Heart right ventricle (tissue), 16 donors: Measurements from ENCODE around the gene TOP3B. TPM values are rescaled to one million over a fixed set of nuclear protein-coding genes. Genes with fewer than 3 reads are reported as not detected.

Experiments
- ATAC-seq, 8 donors: fragments of 200-7000 bp; cut with Tn5 transposase; one replicate each; pipeline ENCODE4 v1.9.1; 2020; ENCODE audit warnings: mild to moderate bottlenecking in 8 of 8, moderate library complexity in 8 of 8, moderate number of reproducible peaks in 1 of 8
- DNase-seq, 2 donors: peaks; one replicate each; pipeline ENCODE4 v3.0.0-alpha.2; 2020
- H3K27ac ChIP-seq, 10 donors: fragments of 200-600 bp; sonication (generic) in 2 of 10; one replicate each; pipeline versions ENCODE4 v1.5.0 to v1.8.0; 2020 to 2022; ENCODE audit warnings: mild to moderate bottlenecking in 3 of 10
- H3K27me3 ChIP-seq, 7 donors: fragments of 200-600 bp; one replicate each; pipeline ENCODE4 v1.8.0; 2021 to 2022; ENCODE audit warnings: mild to moderate bottlenecking in 2 of 7
- H3K36me3 ChIP-seq, 9 donors: fragments of 200-600 bp; sonication (generic) in 1 of 9; one replicate each; pipeline versions ENCODE4 v1.5.0 to v1.8.0; 2020 to 2022; ENCODE audit warnings: mild to moderate bottlenecking in 2 of 9
- H3K4me1 ChIP-seq, 9 donors: fragments of 200-600 bp; sonication (generic) in 1 of 9; one replicate each; pipeline versions ENCODE4 v1.5.0 to v1.8.0; 2020 to 2022; ENCODE audit warnings: mild to moderate bottlenecking in 4 of 9
- H3K4me3 ChIP-seq, 10 donors: fragments of 200-600 bp; sonication (generic) in 2 of 10; one replicate each; pipeline versions ENCODE4 v1.5.0 to v1.8.0; 2020 to 2022; ENCODE audit warnings: mild to moderate bottlenecking in 7 of 10, moderate library complexity in 2 of 10
- H3K9me3 ChIP-seq, 11 donors: fragments of 200-600 bp in 10 of 11; sonication (generic) in 2 of 11; one replicate each; pipeline versions ENCODE4 v1.5.0 to v1.8.0; 2013 to 2022; ENCODE audit warnings: mild to moderate bottlenecking in 2 of 11, control low read depth in 1 of 11, moderate library complexity in 1 of 11
- WGBS, 2 donors: extraction: QIAGEN DNeasy Blood & Tissue Kit; methylation state at CpG; one replicate each; pipeline ENCODE4 v1.1.7; 2013; ENCODE audit warnings: inconsistent platforms in 1 of 2; 5-methylcytosine and 5-hydroxymethylcytosine counted together
- intact Hi-C, 10 donors: fragments of 100-400 bp; cut with DNase I; formaldehyde crosslinking; loops; one replicate each; pipeline versions ENCODE4 v1.11.1 to v1.14.2; 2022
- polyA plus RNA-seq, 2 donors: library from polyadenylated mRNA; stranded (reverse); fragments of 200-250 nt; gene quantifications; one replicate each; pipeline ENCODE4 v1.2.3, GENCODE V29; 2013
- total RNA-seq, 10 donors: library from RNA; stranded (reverse); fragmentation: NEBNext Ultra II Directional in 3 of 10; extraction: Animal tissue kit (Norgen Biotek cat#: 25700) in 3 of 10; gene quantifications; one replicate each; pipeline versions ENCODE4 v1.2.1 to v1.2.4, GENCODE V29; 2021 to 2023
- TF ChIP-seq, protein P1 (sequence below), 9 donors: fragments of 200-600 bp; sonication (generic) in 2 of 9; IDR thresholded peaks; one replicate each; pipeline versions ENCODE4 v1.5.0 to v1.8.0; 2021 to 2022; ENCODE audit warnings: antibody characterized with exemption in 9 of 9, mild to moderate bottlenecking in 5 of 9, moderate library complexity in 1 of 9
- donor health status: Arrhythmogenic right ventricular cardiomyopathy.
- donor health status: ischemic (EF 13 %, LVEDD 7.1; RV severe dilation, severe dysfunction).
- donor health status: healthy with polysubstance abuse.
- donor health status: DM: no; HTN: yes; CAD: no.
- donor health status: DM: no; HTN: no; CAD: no.
- donor health status: ischemic (EF 25% LVEDD 6.9; RV normal size, moderate dysfunction).
- donor health status: ischemic (EF 25% LVEDD 5.7; RV mildly dilated, moderate dysfunction).
- donor health status: healthy.
- donor health status: DM: yes; HTN: yes; CAD: no.
- donor health status: Ischemic cardiomyopathy.
- donor health status: ischemic (EF 35%, LVEDD 5.7; RV mildly dilated, moderate dysfunction).
- donor health status: nonischemic (EF 11% LVEDD 7.7; RV severe dilation, severe dysfunction).
- donor health status: DM: yes; HTN: yes; CAD: no.
- donor health status: PGD.
- donor health status: ischemic (EF 29% LVEDD 5.4; RV normal size, mild dysfunction).
- donor health status: nonischemic (EF 23%, LVEDD 6.1; RV moderate dilation, normal function).

The TOP3B gene
- total and polyA plus RNA-seq, 12 donors: 7.8 to 20.0 (median 10.8) TPM

DNA sequence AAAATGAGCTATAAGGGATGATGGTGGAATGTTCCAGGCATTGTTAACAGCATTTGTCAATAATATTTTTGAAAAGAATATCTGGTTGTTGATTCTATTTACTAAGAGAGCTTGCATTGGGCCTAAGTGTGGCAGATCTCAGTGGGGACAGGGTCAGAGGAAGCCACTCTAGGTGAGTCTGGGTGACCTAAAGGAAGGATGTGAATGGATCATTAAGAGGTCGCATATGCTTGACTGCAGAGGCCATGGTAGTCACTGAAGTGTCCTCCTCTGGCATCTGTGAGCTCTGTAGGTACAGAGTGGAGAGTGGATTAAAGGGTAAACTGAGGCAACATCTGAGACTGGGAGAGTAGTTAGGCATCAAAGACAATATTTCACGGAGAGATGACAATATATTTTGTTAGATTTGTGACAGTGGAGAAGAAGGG lies 37.9 kb upstream of the TOP3B start:
- H3K27ac ChIP-seq: no peak overlapping the region
- TF ChIP-seq, protein P1, sequence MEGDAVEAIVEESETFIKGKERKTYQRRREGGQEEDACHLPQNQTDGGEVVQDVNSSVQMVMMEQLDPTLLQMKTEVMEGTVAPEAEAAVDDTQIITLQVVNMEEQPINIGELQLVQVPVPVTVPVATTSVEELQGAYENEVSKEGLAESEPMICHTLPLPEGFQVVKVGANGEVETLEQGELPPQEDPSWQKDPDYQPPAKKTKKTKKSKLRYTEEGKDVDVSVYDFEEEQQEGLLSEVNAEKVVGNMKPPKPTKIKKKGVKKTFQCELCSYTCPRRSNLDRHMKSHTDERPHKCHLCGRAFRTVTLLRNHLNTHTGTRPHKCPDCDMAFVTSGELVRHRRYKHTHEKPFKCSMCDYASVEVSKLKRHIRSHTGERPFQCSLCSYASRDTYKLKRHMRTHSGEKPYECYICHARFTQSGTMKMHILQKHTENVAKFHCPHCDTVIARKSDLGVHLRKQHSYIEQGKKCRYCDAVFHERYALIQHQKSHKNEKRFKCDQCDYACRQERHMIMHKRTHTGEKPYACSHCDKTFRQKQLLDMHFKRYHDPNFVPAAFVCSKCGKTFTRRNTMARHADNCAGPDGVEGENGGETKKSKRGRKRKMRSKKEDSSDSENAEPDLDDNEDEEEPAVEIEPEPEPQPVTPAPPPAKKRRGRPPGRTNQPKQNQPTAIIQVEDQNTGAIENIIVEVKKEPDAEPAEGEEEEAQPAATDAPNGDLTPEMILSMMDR (IDR thresholded peaks at IDR 0.05): no peak
- H3K4me3 ChIP-seq: no peak overlapping the region
- DNase-seq: no peak
- peaks cover 0 to 7% (median 0%) of the 10 kb centered on the region in 7 donors for H3K27me3 ChIP-seq
- H3K4me1 ChIP-seq: peaks cover 0 to 13% (median 0%) of the 10 kb centered on the region in 9 donors
- H3K36me3 ChIP-seq: no peaks in the 10 kb centered on the region
- no peak for ATAC-seq
- no peaks in the 10 kb centered on the region for H3K9me3 ChIP-seq
- 82 to 84% methylated on average over 2 of the region's 2 CpGs for WGBS, 2 donors
- intact Hi-C loops: no loop called here

DNA sequence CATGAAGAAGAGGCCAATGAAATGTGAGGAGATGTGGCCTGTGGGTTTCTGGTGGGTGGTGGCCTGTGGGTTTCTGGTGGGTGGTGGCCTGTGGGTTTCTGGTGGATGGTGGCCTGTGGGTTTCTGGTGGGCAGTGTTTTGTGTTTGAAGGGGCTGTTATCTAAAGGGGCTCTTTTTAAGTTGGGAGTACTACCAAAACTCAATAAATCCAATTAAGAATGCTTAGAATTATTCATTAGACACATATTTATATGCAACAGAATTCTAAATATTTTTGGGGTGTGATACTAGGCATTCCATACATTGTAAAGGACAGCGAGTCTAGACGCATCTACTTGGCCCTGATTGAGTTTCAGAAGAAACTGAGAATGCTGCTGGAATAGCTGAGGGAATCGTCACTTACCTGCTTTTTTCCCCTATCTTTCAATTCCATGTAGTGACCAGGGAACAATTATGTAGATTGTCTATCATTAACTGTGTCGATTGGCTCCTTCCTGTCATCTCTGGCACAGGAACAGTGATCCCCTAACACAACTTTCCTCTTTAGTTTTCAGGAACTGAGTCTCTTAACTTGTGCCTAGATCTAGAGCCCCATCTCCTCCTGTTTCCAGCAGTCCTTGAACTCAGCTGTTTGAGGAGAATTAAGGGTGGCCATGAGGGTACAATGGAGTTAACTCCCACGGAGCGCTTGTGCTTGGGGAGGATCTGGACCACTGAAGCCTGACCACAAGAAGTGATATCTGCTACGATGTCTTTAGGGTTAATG lies 37.3 kb upstream of the TOP3B start:
- ATAC-seq (no peak), DNase-seq (no peak)
- 81 to 84% methylated on average over 7 of the region's 7 CpGs for WGBS, 2 donors
- H3K27ac ChIP-seq: no peak overlapping the region
- TF ChIP-seq, protein P1 (IDR thresholded peaks at IDR 0.05): no peak
- H3K4me1 ChIP-seq: peaks cover 0 to 13% (median 0%) of the 10 kb centered on the region in 9 donors
- H3K4me3 ChIP-seq: no peak overlapping the region
- H3K9me3 ChIP-seq: no peaks in the 10 kb centered on the region
- intact Hi-C loops: no loop called here
- no peaks in the 10 kb centered on the region for H3K36me3 ChIP-seq
- peaks cover 0 to 7% (median 0%) of the 10 kb centered on the region in 7 donors for H3K27me3 ChIP-seq

DNA sequence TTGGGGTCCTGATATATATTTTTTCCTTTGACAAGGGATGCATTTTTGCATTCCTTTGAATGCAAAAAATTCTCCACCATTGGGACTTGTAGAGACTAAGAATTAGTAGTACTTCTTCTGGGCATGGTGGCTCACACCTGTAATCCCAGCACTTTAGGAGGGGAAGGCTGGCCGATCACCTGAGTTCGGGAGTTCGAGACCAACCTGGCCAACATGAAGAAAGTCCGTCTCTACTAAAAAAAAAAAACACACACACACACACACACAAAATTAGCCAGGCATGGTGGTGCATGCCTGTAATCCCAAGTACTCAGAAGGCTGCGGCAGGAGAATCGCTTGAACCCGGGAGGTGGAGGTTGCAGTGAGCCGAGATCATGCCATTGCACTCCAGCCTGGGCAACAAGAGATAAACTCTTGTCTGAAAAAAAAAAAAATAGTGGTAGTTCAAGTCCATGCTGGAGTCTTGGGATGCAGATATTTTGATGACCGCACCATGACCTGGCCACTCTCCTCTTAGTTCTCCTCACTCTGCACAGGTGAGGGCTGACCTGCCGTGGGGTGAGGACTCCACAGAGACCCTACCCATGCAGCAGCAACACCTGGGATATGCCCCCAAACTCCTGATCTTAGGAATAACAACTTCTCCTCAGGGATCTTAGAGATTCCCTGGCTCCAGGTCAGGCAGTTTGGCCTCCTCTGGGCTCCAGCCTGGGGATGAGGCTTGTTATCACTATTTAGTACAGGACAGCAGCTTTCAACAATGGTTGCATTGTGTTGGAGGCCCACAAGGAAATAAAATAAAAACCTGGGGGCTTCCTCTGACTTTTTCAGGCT lies 36.5 kb upstream of the TOP3B start:
- ATAC-seq (no peak), DNase-seq (no peak)
- WGBS, 2 donors: 94 to 97% methylated on average over 10 of the region's 10 CpGs
- Histone ChIP-seq H3K27ac (no peak overlapping the region), H3K4me3 (no peak overlapping the region), H3K9me3 (no peaks in the 10 kb centered on the region), H3K36me3 (no peaks in the 10 kb centered on the region), H3K4me1 (peaks cover 0 to 13% (median 0%) of the 10 kb centered on the region in 9 donors), H3K27me3 (peaks cover 0 to 7% (median 0%) of the 10 kb centered on the region in 7 donors)
- TF ChIP-seq, protein P1 (IDR thresholded peaks at IDR 0.05): no peak
- intact Hi-C loops: no loop called here

DNA sequence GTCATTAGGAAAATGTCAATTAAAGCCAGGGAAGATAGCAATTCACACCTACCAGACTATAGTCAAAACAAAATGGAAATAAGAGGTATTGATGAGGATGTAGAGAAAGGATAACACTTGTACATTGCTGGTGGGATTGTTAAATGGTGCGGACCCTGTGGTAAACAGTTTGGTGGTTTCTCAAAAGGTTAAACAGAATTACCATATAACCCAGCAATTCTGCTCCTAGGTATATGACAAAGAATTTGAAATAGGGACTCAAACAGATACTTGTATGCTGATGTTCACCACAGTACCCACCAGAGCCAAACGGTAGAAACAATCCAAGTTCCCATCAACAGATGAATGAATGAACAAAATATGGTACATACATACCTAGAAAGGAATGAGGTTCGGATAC lies 33.0 kb upstream of the TOP3B start:
- H3K27me3 ChIP-seq: peaks cover 0 to 14% (median 0%) of the 10 kb centered on the region in 7 donors
- TF ChIP-seq, protein P1 (IDR thresholded peaks at IDR 0.05): no peak
- peaks cover 0 to 4% (median 0%) of the 10 kb centered on the region in 11 donors for H3K9me3 ChIP-seq
- DNase-seq (no peak), ATAC-seq (no peak)
- H3K36me3 ChIP-seq: no peaks in the 10 kb centered on the region
- WGBS, 2 donors: 84% methylated on average over 3 of the region's 3 CpGs
- intact Hi-C loops: no loop called here
- H3K4me1 ChIP-seq: no peaks in the 10 kb centered on the region
- H3K4me3 ChIP-seq: no peak overlapping the region
- no peak overlapping the region for H3K27ac ChIP-seq
